MCF 10A (cell line): Measurements from ENCODE around the gene ZNF462. TPM values are rescaled to one million over a fixed set of nuclear protein-coding genes. Genes with fewer than 3 reads are reported as not detected.

Source experiments
- BruUV-seq: library from RNA; stranded (reverse); fragments of 400-500 nt; replicated peaks from 2 replicates; lab custom pipeline; 2021; lab: Mats Ljungman, UMichigan
- CTCF ChIA-PET: fragments of 300-600 bp; sonication (Branson Sonifier 250); formaldehyde crosslinking; extraction: SDS; loops from one replicate; lab custom pipeline; 2021; ENCODE audit warnings: antibody characterized with exemption, inconsistent platforms; lab: Yijun Ruan, JAX
- POLR2A ChIA-PET: fragments of 300-600, 350-650 bp; sonication (Branson Sonifier 250); formaldehyde crosslinking; extraction: SDS; loops from one replicate; lab custom pipeline; 2020; ENCODE audit warnings: antibody characterized with exemption, inconsistent platforms; lab: Yijun Ruan, JAX
- DNase-seq: peaks from one replicate; pipeline ENCODE4 v3.0.0-alpha.2; 2018; ENCODE audit not compliant: unreplicated experiment
- H3K27ac Mint-ChIP-seq: one replicate; pipeline ENCODE4 v1.8.0; 2022; ENCODE audit warnings: mild to moderate bottlenecking, low read depth, mixed read lengths; ENCODE audit not compliant: unreplicated experiment
- H3K27me3 Mint-ChIP-seq: one replicate; pipeline ENCODE4 v1.8.0; 2022; ENCODE audit warnings: mixed read lengths; ENCODE audit not compliant: insufficient read depth, unreplicated experiment
- H3K36me3 Mint-ChIP-seq: one replicate; pipeline ENCODE4 v1.8.0; 2022; ENCODE audit warnings: mild to moderate bottlenecking, moderate library complexity, mixed read lengths; ENCODE audit not compliant: insufficient read depth, unreplicated experiment
- H3K4me1 Mint-ChIP-seq: one replicate; pipeline ENCODE4 v1.8.0; 2022; ENCODE audit warnings: mixed read lengths; ENCODE audit not compliant: insufficient read depth, unreplicated experiment
- H3K4me3 Mint-ChIP-seq: one replicate; pipeline ENCODE4 v1.8.0; 2022; ENCODE audit warnings: mild to moderate bottlenecking, moderate library complexity, mixed read lengths; ENCODE audit not compliant: unreplicated experiment
- H3K9me3 Mint-ChIP-seq: one replicate; pipeline ENCODE4 v1.8.0; 2022; ENCODE audit warnings: mixed read lengths; ENCODE audit not compliant: unreplicated experiment
- CTCF ChIP-seq: fragments of 200-600 bp; IDR thresholded peaks from one replicate; pipeline ENCODE4 v1.8.0; 2022; ENCODE audit warnings: antibody characterized with exemption, mild to moderate bottlenecking; ENCODE audit not compliant: unreplicated experiment
- intact Hi-C: fragments of 100-400 bp; cut with micrococcal nuclease; formaldehyde crosslinking; loops from 2 replicates; pipeline ENCODE4 v1.14.1; 2022
- total RNA-seq: library from RNA; stranded (reverse); gene quantifications from 2 replicates; pipeline ENCODE4 v1.2.3, GENCODE V29; 2022

ZNF462 gene
- total RNA-seq, 1 experiment from 2014 or later, result 47.2 TPM

GRCh38 chr9:106960258-106960657 lies 97.3 kb downstream of the ZNF462 start:
- Mint-ChIP-seq H3K27ac (no peak overlapping the region), H3K9me3 (peaks cover 9% of the 10 kb centered on the region), H3K27me3 (no peaks in the 10 kb centered on the region), H3K36me3 (peaks cover 33% of the 10 kb centered on the region), H3K4me3 (no peak overlapping the region), H3K4me1 (peaks cover 18% of the 10 kb centered on the region)
- DNase-seq, result no peak
- CTCF ChIA-PET, result interaction anchor here (0.7 kb wide), 2 partner anchors 8 to 196 kb away, joined by 3 to 5 read pairs; no protein-coding TSS in a partner anchor
- intact Hi-C loops, result no loop called here
- no peak for TF ChIP-seq CTCF
- POLR2A ChIA-PET, result interaction anchor here (0.6 kb wide), 2 partner anchors 11 to 739 kb away, joined by 3 to 4 read pairs; no protein-coding TSS in a partner anchor
- BruUV-seq, result no TSS peak

DNA sequence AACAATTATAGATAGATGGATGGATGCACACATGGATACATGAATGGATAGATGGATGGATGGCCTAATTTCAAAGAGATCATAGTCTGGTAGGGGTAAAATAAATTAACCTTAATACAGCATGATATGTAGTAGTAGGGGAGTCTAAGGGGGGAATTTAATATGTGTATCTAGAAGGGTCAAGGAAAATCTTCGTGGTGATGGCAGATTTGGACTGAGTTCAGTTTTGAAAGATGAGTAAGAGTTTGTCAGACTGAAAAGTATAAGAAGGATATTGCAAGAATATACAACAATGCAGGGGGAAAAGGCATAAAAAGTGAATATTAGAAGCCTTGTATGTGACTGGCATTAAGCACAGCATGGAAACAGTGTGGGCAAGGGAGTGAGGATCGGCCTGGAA lies 98.7 kb downstream of the ZNF462 start:
- ChIA-PET POLR2A (no interaction called here), CTCF (no interaction called here)
- Mint-ChIP-seq H3K27ac (peak overlapping the region; percentile 4), H3K27me3 (no peaks in the 10 kb centered on the region), H3K4me1 (peaks cover 26% of the 10 kb centered on the region), H3K4me3 (no peak overlapping the region), H3K36me3 (peaks cover 36% of the 10 kb centered on the region), H3K9me3 (peaks cover 9% of the 10 kb centered on the region)
- peak; percentile 6 for DNase-seq
- intact Hi-C loops, result no loop called here
- BruUV-seq, result no TSS peak
- TF ChIP-seq CTCF, result no peak

DNA sequence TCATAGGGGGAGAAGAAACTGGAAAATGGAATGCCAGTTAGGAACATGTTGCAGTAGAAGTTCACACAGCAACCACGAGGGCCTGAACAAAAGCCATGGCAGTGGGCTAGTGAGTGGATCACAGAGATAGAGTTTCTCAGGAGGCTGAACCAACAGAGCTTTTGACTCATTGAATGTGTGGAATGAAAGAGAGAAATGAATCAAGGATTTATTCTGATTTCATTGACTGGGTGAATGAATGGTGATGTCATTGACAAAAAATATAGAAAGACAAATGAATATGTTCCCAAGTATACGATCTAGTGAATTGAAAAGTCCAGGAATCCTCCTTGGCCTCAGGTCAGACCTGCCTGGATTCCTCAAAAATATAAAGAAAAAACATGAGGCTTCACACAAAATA lies 99.2 kb downstream of the ZNF462 start:
- TF ChIP-seq CTCF, result no peak
- Mint-ChIP-seq H3K4me3 (no peak overlapping the region), H3K27ac (peak overlapping the region; percentile 4), H3K9me3 (peaks cover 9% of the 10 kb centered on the region), H3K4me1 (peaks cover 26% of the 10 kb centered on the region), H3K27me3 (no peaks in the 10 kb centered on the region), H3K36me3 (peaks cover 32% of the 10 kb centered on the region)
- intact Hi-C loops, result no loop called here
- no TSS peak for BruUV-seq
- ChIA-PET POLR2A (no interaction called here), CTCF (interaction anchor here (0.7 kb wide), 1 partner anchor 58 kb away, joined by 4 read pairs; no protein-coding TSS in a partner anchor)
- DNase-seq, result no peak

- peak; percentile 59 for DNase-seq
- no peaks in the 10 kb centered on the region for H3K27me3 Mint-ChIP-seq
- peaks cover 33% of the 10 kb centered on the region for H3K36me3 Mint-ChIP-seq
- POLR2A ChIA-PET, result no interaction called here
- H3K9me3 Mint-ChIP-seq, result peaks cover 9% of the 10 kb centered on the region
- no TSS peak for BruUV-seq
- peaks cover 26% of the 10 kb centered on the region for H3K4me1 Mint-ChIP-seq
- no peak for TF ChIP-seq CTCF
- no peak overlapping the region for H3K4me3 Mint-ChIP-seq
- CTCF ChIA-PET, result interaction anchor here (0.7 kb wide), 1 partner anchor 58 kb away, joined by 4 read pairs; no protein-coding TSS in a partner anchor
- H3K27ac Mint-ChIP-seq, result no peak overlapping the region
- intact Hi-C loops, result no loop called here
These were observed 99.8 kb downstream of the ZNF462 start for GRCh38 chr9:106962615-106963363.
